Measurements from ENCODE around the gene CHI3L2. TPM values are rescaled to one million over a fixed set of nuclear protein-coding genes. Genes with fewer than 3 reads are reported as not detected.

The CHI3L2 gene
- total RNA-seq, 6 donors from 2014 or later, result 2.1 to 115 (median 21.3) TPM

DNA sequence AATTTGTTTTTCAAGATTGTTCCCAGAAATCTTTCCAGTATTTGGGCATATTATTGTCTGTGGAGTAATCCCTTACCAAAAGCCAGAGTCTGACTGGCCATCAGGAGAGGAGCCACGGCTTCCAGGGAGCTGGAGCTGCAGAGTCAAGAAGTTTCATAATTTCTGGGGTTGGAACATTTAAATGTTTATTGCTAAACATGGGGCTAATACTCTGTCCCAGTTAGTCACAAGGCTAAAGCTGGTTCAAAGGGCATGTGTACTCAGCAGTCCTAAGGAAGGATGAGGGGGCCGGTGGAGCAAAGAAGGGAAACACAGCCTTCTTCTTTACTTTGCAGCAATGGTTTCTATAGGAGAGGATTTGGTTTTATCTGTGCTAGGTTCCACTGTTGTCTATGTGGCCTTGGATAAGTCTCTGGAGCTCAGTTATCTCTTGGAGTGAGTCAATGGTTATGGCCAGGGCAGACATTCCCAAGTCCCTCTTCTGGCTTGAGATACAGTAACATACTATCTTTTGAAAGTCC, 36.5 kb upstream of the CHI3L2 start:
- Histone ChIP-seq H3K4me3 (no peak overlapping the region), H3K4me1 (peaks cover 41 to 56% (median 50%) of the 10 kb centered on the region in 4 donors), H3K36me3 (peaks cover 15 to 51% (median 35%) of the 10 kb centered on the region in 4 donors), H3K27ac (peak overlapping the region in 3 of 4 donors; percentile 47 to 84 (median 79)), H3K27me3 (no peaks in the 10 kb centered on the region), H3K9me3 (no peaks in the 10 kb centered on the region)
- ATAC-seq (ENCODE audit: low FRiP score in 2 of 2) (peak in 1 of 2 donors; percentile 57), DNase-seq (no peak)
- WGBS, 2 donors, result 60 to 64% methylated on average over 2 of the region's 2 CpGs
- TF ChIP-seq, protein P1, sequence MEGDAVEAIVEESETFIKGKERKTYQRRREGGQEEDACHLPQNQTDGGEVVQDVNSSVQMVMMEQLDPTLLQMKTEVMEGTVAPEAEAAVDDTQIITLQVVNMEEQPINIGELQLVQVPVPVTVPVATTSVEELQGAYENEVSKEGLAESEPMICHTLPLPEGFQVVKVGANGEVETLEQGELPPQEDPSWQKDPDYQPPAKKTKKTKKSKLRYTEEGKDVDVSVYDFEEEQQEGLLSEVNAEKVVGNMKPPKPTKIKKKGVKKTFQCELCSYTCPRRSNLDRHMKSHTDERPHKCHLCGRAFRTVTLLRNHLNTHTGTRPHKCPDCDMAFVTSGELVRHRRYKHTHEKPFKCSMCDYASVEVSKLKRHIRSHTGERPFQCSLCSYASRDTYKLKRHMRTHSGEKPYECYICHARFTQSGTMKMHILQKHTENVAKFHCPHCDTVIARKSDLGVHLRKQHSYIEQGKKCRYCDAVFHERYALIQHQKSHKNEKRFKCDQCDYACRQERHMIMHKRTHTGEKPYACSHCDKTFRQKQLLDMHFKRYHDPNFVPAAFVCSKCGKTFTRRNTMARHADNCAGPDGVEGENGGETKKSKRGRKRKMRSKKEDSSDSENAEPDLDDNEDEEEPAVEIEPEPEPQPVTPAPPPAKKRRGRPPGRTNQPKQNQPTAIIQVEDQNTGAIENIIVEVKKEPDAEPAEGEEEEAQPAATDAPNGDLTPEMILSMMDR (IDR thresholded peaks at IDR 0.05), result no peak
- TF ChIP-seq EP300 (IDR thresholded peaks at IDR 0.05) (peak in 1 of 4 donors; percentile 51), POLR2AphosphoS5 (IDR thresholded peaks at IDR 0.05) (peak in 1 of 2 donors; percentile 48), POLR2A (IDR thresholded peaks at IDR 0.05) (no peak)

DNA sequence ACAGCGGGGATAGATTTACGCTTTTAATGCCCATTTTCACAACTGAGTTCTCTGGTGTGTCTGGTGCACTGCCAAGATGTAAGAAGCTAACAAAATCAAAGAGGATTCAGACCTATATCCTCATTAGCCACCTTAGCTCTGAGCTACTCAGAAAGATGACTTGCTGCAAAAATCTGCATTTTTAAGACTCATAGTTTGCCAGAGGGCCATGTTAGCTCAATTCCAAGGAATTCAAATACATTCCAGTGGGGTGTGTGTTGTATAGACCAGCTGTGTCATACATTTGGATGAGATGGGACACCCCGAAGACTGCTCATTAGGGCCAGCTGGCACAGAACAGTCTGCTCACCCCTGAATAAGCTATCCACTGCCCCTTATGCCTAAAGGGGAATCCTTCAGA, 36.0 kb upstream of the CHI3L2 start:
- Histone ChIP-seq H3K27me3 (no peaks in the 10 kb centered on the region), H3K9me3 (no peaks in the 10 kb centered on the region), H3K4me3 (no peak overlapping the region), H3K36me3 (peaks cover 15 to 49% (median 33%) of the 10 kb centered on the region in 4 donors), H3K4me1 (peaks cover 41 to 60% (median 53%) of the 10 kb centered on the region in 4 donors), H3K27ac (peak overlapping the region; percentile 47 to 84 (median 82))
- 43 to 75% methylated on average over 2 to 3 of the region's 3 CpGs for WGBS, 2 donors
- ATAC-seq (ENCODE audit: low FRiP score in 2 of 2) (no peak), DNase-seq (no peak)
- no peak for TF ChIP-seq POLR2AphosphoS5 (IDR thresholded peaks at IDR 0.05)
- TF ChIP-seq, protein P1 (IDR thresholded peaks at IDR 0.05), result no peak
- no peak for TF ChIP-seq EP300 (IDR thresholded peaks at IDR 0.05)
- no peak for TF ChIP-seq POLR2A (IDR thresholded peaks at IDR 0.05)

DNA sequence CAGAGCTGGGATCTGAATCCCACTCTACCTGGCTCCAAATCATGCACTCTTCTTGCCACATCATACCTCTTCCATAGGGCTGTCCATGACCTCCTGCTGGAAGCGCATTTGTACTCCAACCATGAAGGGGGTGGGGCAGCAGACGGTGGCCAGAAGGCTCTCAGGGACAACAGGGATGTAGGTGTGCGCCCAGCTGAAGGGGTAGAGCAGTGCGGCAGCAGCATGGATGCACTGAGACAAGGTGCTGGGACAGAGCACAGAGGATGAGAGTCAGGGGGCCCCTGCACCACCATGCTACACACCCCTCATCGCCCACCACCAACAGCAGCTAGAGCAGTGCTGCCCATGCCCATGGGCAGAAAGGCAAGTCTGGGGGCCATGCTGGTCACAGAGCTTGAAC, 35.4 kb upstream of the CHI3L2 start:
- peaks cover 13 to 49% (median 30%) of the 10 kb centered on the region in 4 donors for H3K36me3 ChIP-seq
- no peak for DNase-seq
- H3K4me1 ChIP-seq, result peaks cover 41 to 66% (median 57%) of the 10 kb centered on the region in 4 donors
- no peaks in the 10 kb centered on the region for H3K27me3 ChIP-seq
- no peak overlapping the region for H3K4me3 ChIP-seq
- WGBS, 2 donors, result 94 to 98% methylated on average over 5 of the region's 5 CpGs
- TF ChIP-seq POLR2A (IDR thresholded peaks at IDR 0.05), result no peak
- TF ChIP-seq EP300 (IDR thresholded peaks at IDR 0.05), result no peak
- TF ChIP-seq, protein P1 (IDR thresholded peaks at IDR 0.05), result no peak
- no peak for TF ChIP-seq POLR2AphosphoS5 (IDR thresholded peaks at IDR 0.05)
- no peaks in the 10 kb centered on the region for H3K9me3 ChIP-seq
- H3K27ac ChIP-seq, result peak overlapping the region; percentile 73 to 84 (median 82)
- ATAC-seq (ENCODE audit: low FRiP score in 2 of 2), result no peak

DNA sequence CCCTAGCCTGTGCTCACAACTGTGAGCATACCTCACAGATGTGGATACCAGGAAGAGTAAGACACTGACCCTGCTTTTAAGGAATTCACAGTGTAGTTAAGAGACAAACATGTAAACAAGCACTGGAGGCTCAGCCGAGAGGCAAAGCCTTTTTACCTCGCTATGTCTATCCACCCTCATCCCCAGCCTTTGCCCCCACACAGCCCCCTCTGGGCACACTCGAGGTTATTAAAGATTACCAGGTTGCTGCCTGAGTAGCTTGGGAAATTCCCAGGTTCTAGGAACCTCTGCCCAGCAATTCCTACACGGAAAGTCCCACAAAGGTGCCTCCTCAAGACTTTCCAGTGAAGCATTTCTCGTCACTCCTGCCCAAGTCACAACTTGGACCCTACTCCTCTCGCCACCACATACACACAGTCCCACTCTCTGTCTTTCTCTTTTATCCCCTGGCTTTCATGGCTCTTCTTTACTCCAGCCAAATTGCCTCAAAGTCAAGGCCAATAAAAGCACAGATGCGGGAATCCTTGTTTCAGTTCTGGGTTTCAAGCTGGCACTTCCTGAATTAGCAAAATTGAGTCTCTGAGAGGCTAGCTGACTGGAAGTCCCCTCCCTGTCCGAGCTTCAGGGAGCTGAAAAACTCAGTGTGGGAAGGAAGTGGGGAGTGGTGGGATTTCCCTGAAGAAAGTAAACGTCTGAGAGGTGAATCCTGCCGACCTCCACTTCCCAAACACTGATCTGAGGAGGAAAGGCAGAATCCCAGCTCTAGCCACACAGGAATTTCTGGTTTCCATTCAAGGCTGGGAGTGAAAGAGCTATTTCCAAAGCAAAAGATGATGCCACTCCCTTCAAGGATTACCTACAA, 34.6 kb upstream of the CHI3L2 start:
- WGBS, 2 donors, result 22 to 31% methylated on average over 10 of the region's 10 CpGs
- Histone ChIP-seq H3K4me3 (peak overlapping the region in 1 of 4 donors; percentile 13), H3K9me3 (no peaks in the 10 kb centered on the region), H3K27ac (peak overlapping the region; percentile 73 to 84 (median 82)), H3K27me3 (no peaks in the 10 kb centered on the region), H3K36me3 (peaks cover 5 to 48% (median 26%) of the 10 kb centered on the region in 4 donors), H3K4me1 (peaks cover 41 to 72% (median 60%) of the 10 kb centered on the region in 4 donors)
- ATAC-seq (ENCODE audit: low FRiP score in 2 of 2) (peak in 1 of 2 donors; percentile 44), DNase-seq (peak in 1 of 2 donors; percentile 67)
- peak in 3 of 4 donors; percentile 11 to 56 (median 33) for TF ChIP-seq EP300 (IDR thresholded peaks at IDR 0.05)
- no peak for TF ChIP-seq POLR2A (IDR thresholded peaks at IDR 0.05)
- TF ChIP-seq, protein P1 (IDR thresholded peaks at IDR 0.05), result no peak
- TF ChIP-seq POLR2AphosphoS5 (IDR thresholded peaks at IDR 0.05), result peak in 1 of 2 donors; percentile 13

Data from upper lobe of left lung (tissue), 6 donors.